ENCODE results near the gene ZBTB8A.
"Not testable (repeated sequence)": the region's sequence is repeated elsewhere in the genome, so short reads cannot be mapped to it uniquely, and the experiment has no call there.

Gene ZBTB8A

DNA sequence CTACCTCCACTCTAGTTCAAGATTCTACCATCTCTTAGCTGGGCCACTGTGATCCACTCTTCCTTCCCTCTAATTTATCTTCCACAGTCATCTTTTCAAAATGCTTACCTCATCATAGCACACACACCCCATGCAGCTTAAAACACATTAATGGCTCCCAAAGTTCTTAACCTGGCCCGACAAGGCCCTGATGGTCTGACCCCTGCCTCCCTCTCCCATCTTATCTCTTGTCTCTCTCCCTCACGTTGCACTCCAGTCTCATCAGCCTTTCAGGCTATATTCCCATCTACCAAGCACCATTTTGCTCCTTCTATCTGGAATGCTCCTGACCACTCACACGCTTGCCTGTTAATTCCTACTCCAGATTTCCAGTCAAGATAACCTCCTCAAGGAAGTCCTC, 2.5 kb upstream of the ZBTB8A start:
- Histone ChIP-seq H3K4me1 (ENCODE audit: control insufficient read depth, insufficient read depth, low read length, poor library complexity, severe bottlenecking) (no peaks in the 10 kb centered on the region), H3K36me3 (ENCODE audit: control insufficient read depth, insufficient read depth, low read length) (no peaks in the 10 kb centered on the region), H3K9me3 (ENCODE audit: control insufficient read depth, low read length) (no peaks in the 10 kb centered on the region), H3K4me3 (ENCODE audit: extremely low read depth, insufficient read depth, low read length, poor library complexity, severe bottlenecking) (no peak overlapping the region), H3K27ac (ENCODE audit: low read depth, low read length, severe bottlenecking) (no peak overlapping the region)
- 84 to 92% methylated on average over 3 of the region's 3 CpGs for WGBS, 2 experiments (ENCODE audit: insufficient coverage in 2 of 2)

DNA sequence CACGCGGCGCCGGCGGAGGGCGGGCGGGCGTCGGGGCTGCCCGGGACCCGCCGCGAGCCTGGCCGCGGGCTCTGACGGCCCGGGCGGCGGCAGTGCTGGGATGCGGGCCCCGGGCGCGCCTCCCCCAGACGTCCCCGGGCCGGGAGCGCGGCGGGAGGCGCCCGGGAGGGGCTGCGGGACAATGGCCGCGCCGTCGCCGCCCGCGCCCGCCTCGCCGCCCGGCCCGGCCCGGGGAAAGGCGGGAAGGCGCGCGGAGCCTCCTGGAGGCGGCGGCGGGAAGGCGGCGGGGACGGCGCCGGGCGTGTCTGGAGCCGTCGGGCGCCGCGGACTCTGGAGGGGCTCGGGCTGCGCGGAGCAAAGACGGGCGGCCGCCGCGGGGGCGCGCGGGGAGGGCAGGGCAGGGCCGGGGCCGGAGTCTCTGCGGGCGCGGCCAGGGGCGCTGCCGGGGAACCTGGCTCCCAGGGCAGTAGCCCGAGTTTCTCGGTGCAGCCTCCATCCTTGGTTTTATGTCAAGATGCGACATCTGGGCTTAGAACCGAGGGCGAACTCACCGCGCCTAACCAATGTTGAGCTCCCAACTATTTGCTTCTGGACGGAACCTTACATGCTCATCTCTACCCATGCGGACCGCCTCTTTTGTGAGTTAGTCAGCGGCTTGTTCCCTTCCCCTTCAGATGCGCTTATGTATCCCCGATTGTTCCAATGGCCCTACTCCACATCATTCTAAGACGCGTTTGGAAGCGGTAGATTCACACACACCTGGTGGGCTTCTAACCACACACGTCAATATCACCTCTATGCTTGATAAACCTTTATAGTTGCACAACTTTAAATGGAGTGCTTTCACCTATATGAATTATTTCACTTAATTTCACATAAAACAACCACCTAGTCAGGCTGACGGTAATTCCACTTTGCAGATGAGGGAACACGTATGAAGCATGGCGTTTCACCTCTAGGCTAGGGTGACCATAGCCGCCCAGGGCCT, 651 bp downstream of the ZBTB8A start:
- Histone ChIP-seq H3K9me3 (ENCODE audit: control insufficient read depth, low read length) (no peaks in the 10 kb centered on the region), H3K4me1 (ENCODE audit: control insufficient read depth, insufficient read depth, low read length, poor library complexity, severe bottlenecking) (no peaks in the 10 kb centered on the region), H3K27ac (ENCODE audit: low read depth, low read length, severe bottlenecking) (peak overlapping the region; percentile 29), H3K36me3 (ENCODE audit: control insufficient read depth, insufficient read depth, low read length) (peaks cover 4% of the 10 kb centered on the region), H3K4me3 (ENCODE audit: extremely low read depth, insufficient read depth, low read length, poor library complexity, severe bottlenecking) (peak overlapping the region; percentile 58)
- WGBS, 2 experiments (ENCODE audit: insufficient coverage in 2 of 2): 4% methylated on average over 69 to 73 of the region's 102 CpGs

DNA sequence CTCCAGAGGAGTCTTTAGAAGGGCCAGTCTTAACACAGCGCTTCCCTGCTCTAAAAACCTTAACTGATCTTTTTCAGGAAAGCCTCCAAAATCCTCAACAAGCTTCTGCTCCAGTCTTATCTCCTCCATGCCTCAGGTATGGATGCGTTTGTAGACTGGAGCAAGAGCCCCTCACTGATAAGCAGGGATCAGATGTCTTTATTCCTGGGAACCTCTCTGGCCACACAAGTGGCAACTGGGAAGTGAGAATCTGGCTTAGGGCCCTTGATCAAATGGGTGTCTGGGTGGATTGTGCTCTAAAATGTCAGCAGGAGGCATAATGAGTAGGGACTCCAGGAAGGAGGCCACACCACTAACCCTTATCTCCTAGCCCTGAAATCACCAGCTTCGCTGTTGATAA, 1.4 kb downstream of the ZBTB8A start:
- H3K4me1 ChIP-seq (ENCODE audit: control insufficient read depth, insufficient read depth, low read length, poor library complexity, severe bottlenecking): no peaks in the 10 kb centered on the region
- no peaks in the 10 kb centered on the region for H3K9me3 ChIP-seq (ENCODE audit: control insufficient read depth, low read length)
- whole genome bisulfite sequencing, 2 experiments (ENCODE audit: insufficient coverage in 2 of 2): 47 to 52% methylated on average over 2 of the region's 3 CpGs
- H3K4me3 ChIP-seq (ENCODE audit: extremely low read depth, insufficient read depth, low read length, poor library complexity, severe bottlenecking): peak overlapping the region; percentile 58
- H3K27ac ChIP-seq (ENCODE audit: low read depth, low read length, severe bottlenecking): no peak overlapping the region
- H3K36me3 ChIP-seq (ENCODE audit: control insufficient read depth, insufficient read depth, low read length): peaks cover 4% of the 10 kb centered on the region

DNA sequence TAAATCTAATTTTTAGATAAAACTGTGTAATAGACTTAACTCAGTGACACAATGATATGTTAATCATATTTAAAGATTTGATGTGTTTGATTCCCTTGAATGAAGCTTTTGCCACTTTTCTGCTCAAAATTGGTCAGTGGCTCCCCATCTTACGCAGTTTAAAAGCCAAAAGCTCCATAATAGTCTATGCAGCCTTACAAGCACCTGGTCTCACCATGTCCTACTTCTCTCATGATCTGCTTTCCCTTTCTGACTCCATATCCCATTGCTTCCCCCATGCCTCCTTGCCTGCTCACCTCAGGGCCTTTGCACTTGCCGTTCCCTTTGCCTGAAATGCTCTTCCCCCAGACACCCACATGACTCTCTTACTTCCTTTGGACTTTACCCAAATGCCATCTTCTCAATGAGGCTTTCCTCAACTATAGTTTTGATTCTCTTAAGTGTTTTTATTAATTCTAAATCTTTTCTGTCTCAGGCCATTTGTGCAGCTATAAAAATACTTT, 1.9 kb downstream of the ZBTB8A start:
- Histone ChIP-seq H3K4me1 (ENCODE audit: control insufficient read depth, insufficient read depth, low read length, poor library complexity, severe bottlenecking) (no peaks in the 10 kb centered on the region), H3K27ac (ENCODE audit: low read depth, low read length, severe bottlenecking) (no peak overlapping the region), H3K9me3 (ENCODE audit: control insufficient read depth, low read length) (no peaks in the 10 kb centered on the region), H3K36me3 (ENCODE audit: control insufficient read depth, insufficient read depth, low read length) (peaks cover 4% of the 10 kb centered on the region), H3K4me3 (ENCODE audit: extremely low read depth, insufficient read depth, low read length, poor library complexity, severe bottlenecking) (no peak overlapping the region)
- 90 to 97% methylated on average over 2 of the region's 2 CpGs for WGBS, 2 experiments (ENCODE audit: insufficient coverage in 2 of 2)

DNA sequence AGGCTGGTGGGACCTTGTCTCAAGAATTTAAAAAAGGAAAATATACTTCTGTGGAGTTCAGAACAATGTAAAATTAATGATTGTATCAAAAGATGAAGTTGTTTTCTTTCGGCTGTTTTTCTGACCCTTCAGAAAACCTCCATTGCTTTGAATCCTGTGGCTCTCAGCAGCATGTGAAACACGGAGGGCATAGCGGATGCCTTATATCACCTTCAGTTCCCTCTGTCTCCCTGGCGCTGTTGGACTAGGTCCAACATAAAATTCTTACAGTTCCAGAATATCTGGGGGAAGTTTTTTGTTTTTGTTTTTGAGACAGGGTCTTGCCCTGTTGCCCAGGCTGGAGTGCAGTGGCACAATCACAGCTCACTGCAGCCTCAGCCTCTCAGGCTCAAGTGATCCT, 7.4 kb downstream of the ZBTB8A start:
- H3K9me3 ChIP-seq (ENCODE audit: control insufficient read depth, low read length): no peaks in the 10 kb centered on the region
- H3K4me3 ChIP-seq (ENCODE audit: extremely low read depth, insufficient read depth, low read length, poor library complexity, severe bottlenecking): no peak overlapping the region
- H3K36me3 ChIP-seq (ENCODE audit: control insufficient read depth, insufficient read depth, low read length): peaks cover 4% of the 10 kb centered on the region
- H3K27ac ChIP-seq (ENCODE audit: low read depth, low read length, severe bottlenecking): no peak overlapping the region
- WGBS, 2 experiments (ENCODE audit: insufficient coverage in 2 of 2): 90 to 100% methylated on average over 3 to 4 of the region's 4 CpGs
- no peaks in the 10 kb centered on the region for H3K4me1 ChIP-seq (ENCODE audit: control insufficient read depth, insufficient read depth, low read length, poor library complexity, severe bottlenecking)

DNA sequence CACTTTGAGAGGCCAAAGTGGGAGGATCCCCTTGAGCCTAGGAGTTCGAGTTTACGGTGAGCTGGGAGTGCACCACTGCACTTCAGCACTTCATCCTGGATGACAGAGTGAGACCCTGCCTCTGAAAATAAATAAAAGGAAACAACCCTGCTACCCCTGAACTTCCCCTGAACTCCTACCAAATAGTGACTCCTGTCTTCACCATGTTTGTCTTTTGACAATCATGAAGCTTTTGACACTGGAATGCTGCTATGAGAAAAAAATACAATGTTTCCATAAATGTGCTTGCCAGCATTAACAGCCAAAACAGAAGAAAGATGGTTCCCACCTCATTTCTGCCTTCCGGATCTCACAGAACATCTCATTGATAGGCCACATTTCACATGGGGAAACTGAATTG, 10.4 kb downstream of the ZBTB8A start:
- Histone ChIP-seq H3K9me3 (ENCODE audit: control insufficient read depth, low read length) (no peaks in the 10 kb centered on the region), H3K36me3 (ENCODE audit: control insufficient read depth, insufficient read depth, low read length) (peaks cover 10% of the 10 kb centered on the region), H3K4me3 (ENCODE audit: extremely low read depth, insufficient read depth, low read length, poor library complexity, severe bottlenecking) (no peak overlapping the region), H3K4me1 (ENCODE audit: control insufficient read depth, insufficient read depth, low read length, poor library complexity, severe bottlenecking) (no peaks in the 10 kb centered on the region), H3K27ac (ENCODE audit: low read depth, low read length, severe bottlenecking) (no peak overlapping the region)
- 92% methylated on average over 2 to 3 of the region's 3 CpGs for WGBS, 2 experiments (ENCODE audit: insufficient coverage in 2 of 2)

DNA sequence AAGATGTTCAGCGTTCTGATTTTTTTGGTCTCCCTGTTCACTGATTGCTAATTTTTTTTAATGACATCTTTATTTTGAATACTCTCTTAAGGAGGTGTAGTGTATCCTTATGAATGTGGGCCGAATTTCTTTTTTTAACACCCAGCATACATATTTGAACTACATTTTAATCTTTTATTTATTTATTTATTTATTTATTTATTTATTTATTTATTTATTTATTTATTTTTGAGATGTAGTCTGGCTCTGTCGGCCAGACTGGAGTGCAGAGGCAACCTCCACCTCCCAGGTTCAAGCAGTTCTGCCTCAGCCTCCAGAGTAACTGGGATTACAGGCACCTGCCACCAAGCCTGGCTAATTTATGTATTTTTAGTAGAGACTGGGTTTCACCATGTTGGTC, 15.1 kb downstream of the ZBTB8A start:
- Histone ChIP-seq H3K36me3 (ENCODE audit: control insufficient read depth, insufficient read depth, low read length) (peaks cover 24% of the 10 kb centered on the region), H3K4me3 (ENCODE audit: extremely low read depth, insufficient read depth, low read length, poor library complexity, severe bottlenecking) (no peak overlapping the region), H3K4me1 (ENCODE audit: control insufficient read depth, insufficient read depth, low read length, poor library complexity, severe bottlenecking) (no peaks in the 10 kb centered on the region), H3K9me3 (ENCODE audit: control insufficient read depth, low read length) (no peaks in the 10 kb centered on the region), H3K27ac (ENCODE audit: low read depth, low read length, severe bottlenecking) (no peak overlapping the region)
- WGBS, 2 experiments (ENCODE audit: insufficient coverage in 2 of 2): no CpG with 5 or more reads among the region's 3 CpGs

DNA sequence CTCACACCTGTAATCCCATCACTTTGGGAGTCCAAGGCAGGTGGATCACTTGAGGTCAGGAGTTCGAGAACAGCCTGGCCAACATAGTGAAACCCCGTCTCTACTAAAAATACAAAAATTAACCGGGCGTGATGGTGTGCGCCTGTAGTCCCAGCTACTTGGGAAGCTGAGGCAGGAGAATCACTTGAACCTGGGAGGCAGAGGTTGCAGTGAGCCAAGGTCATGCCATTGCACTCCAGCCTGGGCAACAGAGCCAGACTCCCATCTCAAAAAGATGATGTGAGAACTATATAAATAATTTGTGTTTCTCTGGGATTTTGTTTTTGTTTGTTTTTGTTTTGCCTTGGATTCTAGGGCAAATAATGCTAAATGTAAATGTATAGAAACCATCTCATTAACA, 17.8 kb downstream of the ZBTB8A start:
- 100% methylated on average over 1 to 4 of the region's 5 CpGs for WGBS, 2 experiments (ENCODE audit: insufficient coverage in 2 of 2)
- not testable (repeated sequence) for H3K4me1 ChIP-seq (ENCODE audit: control insufficient read depth, insufficient read depth, low read length, poor library complexity, severe bottlenecking); H3K4me3 ChIP-seq (ENCODE audit: extremely low read depth, insufficient read depth, low read length, poor library complexity, severe bottlenecking); H3K27ac ChIP-seq (ENCODE audit: low read depth, low read length, severe bottlenecking); H3K9me3 ChIP-seq (ENCODE audit: control insufficient read depth, low read length)
- H3K36me3 ChIP-seq (ENCODE audit: control insufficient read depth, insufficient read depth, low read length): peaks cover 47% of the 10 kb centered on the region

DNA sequence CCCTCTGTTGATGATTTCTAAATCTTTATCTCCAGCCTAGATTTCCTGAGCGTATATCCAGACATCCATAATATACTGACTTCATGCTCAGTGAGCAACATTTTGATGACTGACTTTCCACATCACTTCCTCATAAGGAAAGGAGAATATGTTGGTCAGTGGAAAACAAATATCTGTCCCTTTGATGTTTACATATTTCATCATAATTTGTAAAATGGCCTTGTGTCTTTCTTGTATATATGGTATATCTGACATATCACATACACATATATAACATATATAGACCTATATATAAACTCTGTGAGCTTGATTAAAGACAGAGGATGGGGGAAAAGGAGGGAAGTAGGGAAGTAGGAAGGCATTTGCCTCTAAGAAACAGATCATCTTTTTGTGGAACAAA, 18.6 kb downstream of the ZBTB8A start:
- 100% methylated on average over 1 of the region's 1 CpG for WGBS, 2 experiments (ENCODE audit: insufficient coverage in 2 of 2)
- peaks cover 47% of the 10 kb centered on the region for H3K36me3 ChIP-seq (ENCODE audit: control insufficient read depth, insufficient read depth, low read length)
- no peaks in the 10 kb centered on the region for H3K4me1 ChIP-seq (ENCODE audit: control insufficient read depth, insufficient read depth, low read length, poor library complexity, severe bottlenecking)
- H3K27ac ChIP-seq (ENCODE audit: low read depth, low read length, severe bottlenecking): no peak overlapping the region
- no peaks in the 10 kb centered on the region for H3K9me3 ChIP-seq (ENCODE audit: control insufficient read depth, low read length)
- H3K4me3 ChIP-seq (ENCODE audit: extremely low read depth, insufficient read depth, low read length, poor library complexity, severe bottlenecking): no peak overlapping the region

DNA sequence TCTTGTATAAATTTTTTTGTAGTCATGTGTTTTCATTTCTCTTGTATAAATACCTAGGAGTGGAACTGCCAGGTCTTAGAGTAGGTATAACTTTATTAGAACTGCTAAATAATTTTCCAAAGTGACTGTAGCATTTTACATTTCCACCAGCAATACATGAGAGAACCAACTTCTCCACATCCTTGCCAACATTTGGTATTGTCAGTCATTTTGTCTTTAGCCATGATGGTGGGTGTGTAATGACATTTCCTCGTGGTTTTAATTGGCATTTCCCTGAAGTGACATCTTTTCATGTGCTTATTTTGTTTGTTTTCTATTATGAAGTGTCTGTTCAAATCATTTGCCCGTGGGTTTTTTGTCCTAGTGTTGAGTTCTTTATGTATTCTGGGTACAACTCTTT, 29.7 kb downstream of the ZBTB8A start:
- Histone ChIP-seq H3K4me3 (ENCODE audit: extremely low read depth, insufficient read depth, low read length, poor library complexity, severe bottlenecking) (no peak overlapping the region), H3K9me3 (ENCODE audit: control insufficient read depth, low read length) (no peaks in the 10 kb centered on the region), H3K27ac (ENCODE audit: low read depth, low read length, severe bottlenecking) (no peak overlapping the region), H3K4me1 (ENCODE audit: control insufficient read depth, insufficient read depth, low read length, poor library complexity, severe bottlenecking) (no peaks in the 10 kb centered on the region), H3K36me3 (ENCODE audit: control insufficient read depth, insufficient read depth, low read length) (peaks cover 9% of the 10 kb centered on the region)
- WGBS, 2 experiments (ENCODE audit: insufficient coverage in 2 of 2): no CpG with 5 or more reads among the region's 2 CpGs

All from mesodermal cell (in vitro differentiated cells).